Measurements from ENCODE around the gene RAB40B. TPM values are rescaled to one million over a fixed set of nuclear protein-coding genes. Genes with fewer than 3 reads are reported as not detected.
A peak's percentile ranks its signal among the peaks of the same experiment; 100 is the strongest.

The RAB40B gene
- total and polyA plus RNA-seq, 2 of the 13 experiments (the other 11 are each of a cell fraction or from before 2014, with no cell fraction given): 6.2 to 6.5 TPM

DNA sequence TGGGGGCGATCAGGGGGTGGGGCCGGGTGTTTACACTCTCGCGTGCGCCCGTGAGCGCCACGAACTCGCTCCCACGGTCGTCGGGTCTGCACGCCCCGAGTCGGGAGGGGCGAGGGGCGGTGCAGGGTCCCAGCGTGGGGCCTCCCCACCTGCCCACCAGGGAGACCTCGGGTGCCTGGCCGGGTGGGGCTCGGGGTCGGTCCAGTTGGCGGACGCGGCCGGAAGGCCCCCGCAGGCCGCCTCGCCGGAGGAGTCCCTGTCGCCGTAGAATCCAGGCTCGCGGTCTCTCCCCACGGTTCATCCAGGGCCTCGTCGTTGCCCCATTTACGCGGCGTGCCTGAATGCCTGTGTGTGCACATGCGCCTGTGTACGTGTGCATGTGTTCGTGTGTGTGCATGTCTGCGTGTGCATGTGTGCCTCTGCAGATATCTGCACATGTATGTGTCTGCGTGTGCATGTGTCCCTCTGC, 510 bp upstream of the RAB40B start (continued):
- TF ChIP-seq ZNF136 (CRISPR knock-in tag; IDR thresholded peaks at IDR 0.05; ENCODE audit: low read depth) (no peak), ZNF180 (CRISPR knock-in tag; IDR thresholded peaks at IDR 0.05; ENCODE audit: borderline replicate concordance, low read depth) (no peak), ZNF816 (CRISPR knock-in tag; IDR thresholded peaks at IDR 0.05; ENCODE audit: borderline replicate concordance) (no peak), ZFP1 (CRISPR knock-in tag; IDR thresholded peaks at IDR 0.05) (no peak), GATA4 (IDR thresholded peaks at IDR 0.05; ENCODE audit: borderline replicate concordance, low read depth) (no peak), GPN1 (CRISPR knock-in tag; IDR thresholded peaks at IDR 0.05; ENCODE audit: borderline replicate concordance) (0 out of 2 replicates have a peak, but pooled peaks have one; percentile 54), MAX (IDR thresholded peaks at IDR 0.05) (peak; percentile 63; the same call in 1 of the 2 replicates), ZFX (CRISPR knock-in tag; IDR thresholded peaks at IDR 0.05; ENCODE audit: low read depth) (peak; percentile 81), HOXA7 (CRISPR knock-in tag; IDR thresholded peaks at IDR 0.05) (peak; percentile 71; the same call in 1 of the 2 replicates), ZNF232 (CRISPR knock-in tag; IDR thresholded peaks at IDR 0.05; ENCODE audit: borderline replicate concordance) (no peak), RFXAP (CRISPR knock-in tag; IDR thresholded peaks at IDR 0.05; ENCODE audit: borderline replicate concordance) (no peak), ZNF773 (CRISPR knock-in tag; IDR thresholded peaks at IDR 0.05; ENCODE audit: borderline replicate concordance) (no peak), RXRA (CRISPR knock-in tag; IDR thresholded peaks at IDR 0.05) (no peak; the same call in 1 of the 2 replicates), MLLT10 (CRISPR knock-in tag; IDR thresholded peaks at IDR 0.05) (no peak), ZNF383 (CRISPR knock-in tag; IDR thresholded peaks at IDR 0.05; ENCODE audit: borderline replicate concordance) (no peak), ZNF577 (CRISPR knock-in tag; IDR thresholded peaks at IDR 0.05; ENCODE audit: borderline replicate concordance, low read depth) (no peak), TMF1 (CRISPR knock-in tag; IDR thresholded peaks at IDR 0.05; ENCODE audit: low read depth) (no peak), ZBTB7B (CRISPR knock-in tag; IDR thresholded peaks at IDR 0.05) (no peak), ZNF552 (CRISPR knock-in tag; IDR thresholded peaks at IDR 0.05; ENCODE audit: borderline replicate concordance) (no peak), ZNF891 (CRISPR knock-in tag; IDR thresholded peaks at IDR 0.05) (peak; percentile 85), SNAPC2 (CRISPR knock-in tag; IDR thresholded peaks at IDR 0.05) (no peak), U2AF1 (optimal IDR thresholded peaks at IDR 0.05; ENCODE audit: low read depth, low read length) (no peak), E2F2 (CRISPR knock-in tag; IDR thresholded peaks at IDR 0.05; ENCODE audit: borderline replicate concordance) (no peak), DBP (CRISPR knock-in tag; IDR thresholded peaks at IDR 0.05; ENCODE audit: not compliant biosample characterization) (no peak), MXD4 (CRISPR knock-in tag; IDR thresholded peaks at IDR 0.05) (no peak), SALL1 (CRISPR knock-in tag; IDR thresholded peaks at IDR 0.05) (peak; percentile 66), MTF1 (CRISPR knock-in tag; IDR thresholded peaks at IDR 0.05) (no peak), TOPORS (CRISPR knock-in tag; IDR thresholded peaks at IDR 0.05) (no peak), ZNF550 (CRISPR knock-in tag; IDR thresholded peaks at IDR 0.05; ENCODE audit: borderline replicate concordance) (no peak)
- TF ChIP-seq, protein P1, sequence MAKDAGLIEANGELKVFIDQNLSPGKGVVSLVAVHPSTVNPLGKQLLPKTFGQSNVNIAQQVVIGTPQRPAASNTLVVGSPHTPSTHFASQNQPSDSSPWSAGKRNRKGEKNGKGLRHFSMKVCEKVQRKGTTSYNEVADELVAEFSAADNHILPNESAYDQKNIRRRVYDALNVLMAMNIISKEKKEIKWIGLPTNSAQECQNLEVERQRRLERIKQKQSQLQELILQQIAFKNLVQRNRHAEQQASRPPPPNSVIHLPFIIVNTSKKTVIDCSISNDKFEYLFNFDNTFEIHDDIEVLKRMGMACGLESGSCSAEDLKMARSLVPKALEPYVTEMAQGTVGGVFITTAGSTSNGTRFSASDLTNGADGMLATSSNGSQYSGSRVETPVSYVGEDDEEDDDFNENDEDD (CRISPR knock-in tag; IDR thresholded peaks at IDR 0.05; ENCODE audit: borderline replicate concordance): 0 out of 2 replicates have a peak, but pooled peaks have one; percentile 5
